Measurements from ENCODE around the gene RBM4B. TPM values are rescaled to one million over a fixed set of nuclear protein-coding genes. Genes with fewer than 3 reads are reported as not detected.
A peak's percentile ranks its signal among the peaks of the same experiment; 100 is the strongest.

The RBM4B gene
- total and polyA plus RNA-seq, 7 experiments from 2014 or later = 9.8 to 27.2 (median 19.7) TPM

GRCh38 chr11:66685276-66686099, 7.8 kb upstream of the RBM4B start:
- Mint-ChIP-seq H3K27me3 (peaks cover 0 to 3% (median 0%) of the 10 kb centered on the region in 5 donors), H3K27ac (no peak overlapping the region), H3K9me3 (peaks cover 0 to 2% (median 0%) of the 10 kb centered on the region in 11 donors), H3K4me1 (no peaks in the 10 kb centered on the region), H3K36me3 (no peaks in the 10 kb centered on the region), H3K4me3 (no peak overlapping the region)
- no peaks in the 10 kb centered on the region for H3K4me1 ChIP-seq (ENCODE audit: control insufficient read depth in 2 of 2, insufficient read depth in 2 of 2, low read length in 2 of 2)
- no peaks in the 10 kb centered on the region for H3K36me3 ChIP-seq (ENCODE audit: control insufficient read depth in 2 of 3, insufficient read depth in 3 of 3, low read length in 3 of 3)
- ATAC-seq = no peak
- ChIA-PET POLR2A (no interaction called here), CTCF (interaction anchor here (0.9 to 1.1 kb wide), 2 partner anchors 9 to 116 kb away, joined by 3 to 5 read pairs; no protein-coding TSS in a partner anchor)
- H3K4me3 ChIP-seq (ENCODE audit: low read length) = no peak overlapping the region
- H3K27me3 ChIP-seq (ENCODE audit: control insufficient read depth in 2 of 2, insufficient read depth in 2 of 2, low read length in 2 of 2) = no peaks in the 10 kb centered on the region
- H3K9me3 ChIP-seq (ENCODE audit: control insufficient read depth in 2 of 3, low read length in 3 of 3) = no peaks in the 10 kb centered on the region
- intact Hi-C loops (cut with micrococcal nuclease) = no loop called here
- no peak for DNase-seq
- no peak overlapping the region for H3K27ac ChIP-seq (ENCODE audit: low read depth, low read length)

GRCh38 chr11:66684635-66685034, 6.9 kb upstream of the RBM4B start:
- POLR2A ChIA-PET = no interaction called here
- no peaks in the 10 kb centered on the region for H3K27me3 ChIP-seq (ENCODE audit: control insufficient read depth in 2 of 2, insufficient read depth in 2 of 2, low read length in 2 of 2)
- DNase-seq = no peak
- H3K4me3 ChIP-seq (ENCODE audit: low read length) = no peak overlapping the region
- H3K9me3 ChIP-seq (ENCODE audit: control insufficient read depth in 2 of 3, low read length in 3 of 3) = no peaks in the 10 kb centered on the region
- H3K36me3 Mint-ChIP-seq = no peaks in the 10 kb centered on the region
- no peak overlapping the region for H3K27ac ChIP-seq (ENCODE audit: low read depth, low read length)
- CTCF ChIA-PET = interaction anchor here (1.1 kb wide), 1 partner anchor 9 kb away, joined by 5 read pairs; no protein-coding TSS in a partner anchor
- no peaks in the 10 kb centered on the region for H3K4me1 ChIP-seq (ENCODE audit: control insufficient read depth in 2 of 2, insufficient read depth in 2 of 2, low read length in 2 of 2)
- intact Hi-C loops (cut with micrococcal nuclease) = no loop called here
- H3K4me1 Mint-ChIP-seq = no peaks in the 10 kb centered on the region
- no peak overlapping the region for H3K4me3 Mint-ChIP-seq
- peaks cover 0 to 3% (median 0%) of the 10 kb centered on the region in 5 donors for H3K27me3 Mint-ChIP-seq
- H3K9me3 Mint-ChIP-seq = peaks cover 0 to 2% (median 0%) of the 10 kb centered on the region in 11 donors
- no peaks in the 10 kb centered on the region for H3K36me3 ChIP-seq (ENCODE audit: control insufficient read depth in 2 of 3, insufficient read depth in 3 of 3, low read length in 3 of 3)
- H3K27ac Mint-ChIP-seq = no peak overlapping the region
- ATAC-seq = no peak

DNA sequence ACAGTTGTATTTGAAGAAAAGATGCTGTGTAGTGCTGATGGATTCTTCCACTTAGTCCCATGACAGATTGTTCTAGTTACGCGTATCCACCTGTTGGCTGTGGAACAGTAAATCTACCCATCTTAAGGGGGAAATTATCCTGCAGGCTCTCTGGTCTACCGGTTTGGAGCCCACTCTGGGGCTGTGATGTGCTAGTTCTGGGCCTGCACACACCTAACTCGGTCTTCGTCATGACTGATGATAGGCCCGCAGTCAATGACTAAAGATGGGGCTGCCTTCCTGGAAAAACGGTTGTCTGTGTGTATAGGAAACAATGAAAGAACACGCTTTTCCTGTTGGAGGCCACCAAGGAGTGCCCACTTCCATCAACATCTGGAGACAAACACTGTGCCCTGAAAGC, 6.2 kb upstream of the RBM4B start:
- DNase-seq (no peak), ATAC-seq (no peak)
- Histone ChIP-seq H3K4me3 (ENCODE audit: low read length) (no peak overlapping the region), H3K4me1 (ENCODE audit: control insufficient read depth in 2 of 2, insufficient read depth in 2 of 2, low read length in 2 of 2) (no peaks in the 10 kb centered on the region), H3K9me3 (ENCODE audit: control insufficient read depth in 2 of 3, low read length in 3 of 3) (no peaks in the 10 kb centered on the region), H3K36me3 (ENCODE audit: control insufficient read depth in 2 of 3, insufficient read depth in 3 of 3, low read length in 3 of 3) (no peaks in the 10 kb centered on the region), H3K27me3 (ENCODE audit: control insufficient read depth in 2 of 2, insufficient read depth in 2 of 2, low read length in 2 of 2) (no peaks in the 10 kb centered on the region), H3K27ac (ENCODE audit: low read depth, low read length) (no peak overlapping the region)
- Mint-ChIP-seq H3K36me3 (no peaks in the 10 kb centered on the region), H3K9me3 (no peaks in the 10 kb centered on the region), H3K27me3 (peaks cover 0 to 3% (median 0%) of the 10 kb centered on the region in 5 donors), H3K27ac (no peak overlapping the region), H3K4me1 (no peaks in the 10 kb centered on the region), H3K4me3 (no peak overlapping the region)
- intact Hi-C loops (cut with micrococcal nuclease) = no loop called here
- CTCF ChIA-PET = interaction anchor here (0.6 kb wide), 1 partner anchor 398 kb away, joined by 4 read pairs; no protein-coding TSS in a partner anchor
- POLR2A ChIA-PET = no interaction called here

DNA sequence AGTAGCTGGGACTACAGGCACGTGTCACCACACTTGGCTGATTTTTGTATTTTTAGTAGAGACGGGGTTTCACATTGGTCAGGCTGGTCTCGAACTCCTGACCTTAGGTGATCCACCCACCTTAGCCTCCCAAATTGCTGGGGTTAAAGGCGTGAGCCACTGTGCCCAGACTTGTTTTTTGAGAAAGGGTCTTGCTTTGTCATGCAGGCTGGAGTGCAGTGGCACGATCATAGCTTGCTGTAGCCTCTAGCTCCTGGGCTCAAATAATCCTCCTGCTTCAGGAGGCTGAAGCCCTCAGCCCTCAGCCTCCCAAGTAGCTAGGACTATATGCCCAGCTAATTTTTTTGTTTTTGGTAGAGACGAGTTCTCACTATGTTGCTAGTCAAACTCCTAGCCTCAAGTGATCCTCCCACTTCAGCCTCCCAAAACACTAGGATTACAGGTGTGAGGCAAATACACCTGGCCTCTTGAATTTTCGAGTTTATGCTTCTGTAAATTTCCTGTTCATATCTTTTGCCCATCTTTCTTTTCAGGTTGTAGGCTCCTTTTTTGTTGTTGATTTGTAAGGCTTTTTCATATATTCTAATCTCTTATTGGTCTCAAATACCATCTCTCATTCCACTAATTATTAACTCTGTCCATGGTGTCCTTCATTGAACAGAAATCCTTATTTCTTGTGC, 3.4 kb upstream of the RBM4B start:
- no peak overlapping the region for H3K4me3 ChIP-seq (ENCODE audit: low read length)
- no peak for DNase-seq
- Mint-ChIP-seq H3K9me3 (no peaks in the 10 kb centered on the region), H3K27me3 (no peaks in the 10 kb centered on the region), H3K36me3 (peaks cover 0 to 6% (median 0%) of the 10 kb centered on the region in 5 donors), H3K4me1 (peaks cover 6 to 22% (median 16%) of the 10 kb centered on the region in 7 donors), H3K4me3 (no peak overlapping the region), H3K27ac (no peak overlapping the region)
- no peak for ATAC-seq
- CTCF ChIA-PET = interaction anchor here (0.5 to 6.0 kb wide), 5 partner anchors 103 to 1626 kb away, joined by 3 to 137 read pairs (median 4); partner anchors contain the start of gene ACTN3
- H3K36me3 ChIP-seq (ENCODE audit: control insufficient read depth in 2 of 3, insufficient read depth in 3 of 3, low read length in 3 of 3) = no peaks in the 10 kb centered on the region
- H3K4me1 ChIP-seq (ENCODE audit: control insufficient read depth in 2 of 2, insufficient read depth in 2 of 2, low read length in 2 of 2) = peaks cover 9 to 14% of the 10 kb centered on the region in 2 donors
- H3K27ac ChIP-seq (ENCODE audit: low read depth, low read length) = no peak overlapping the region
- POLR2A ChIA-PET = interaction anchor here (0.6 to 1.4 kb wide), 2 partner anchors 23 to 104 kb away, joined by 3 read pairs; no protein-coding TSS in a partner anchor
- no peaks in the 10 kb centered on the region for H3K27me3 ChIP-seq (ENCODE audit: control insufficient read depth in 2 of 2, insufficient read depth in 2 of 2, low read length in 2 of 2)
- H3K9me3 ChIP-seq (ENCODE audit: control insufficient read depth in 2 of 3, low read length in 3 of 3) = no peaks in the 10 kb centered on the region
- intact Hi-C loops (cut with micrococcal nuclease) = no loop called here

DNA sequence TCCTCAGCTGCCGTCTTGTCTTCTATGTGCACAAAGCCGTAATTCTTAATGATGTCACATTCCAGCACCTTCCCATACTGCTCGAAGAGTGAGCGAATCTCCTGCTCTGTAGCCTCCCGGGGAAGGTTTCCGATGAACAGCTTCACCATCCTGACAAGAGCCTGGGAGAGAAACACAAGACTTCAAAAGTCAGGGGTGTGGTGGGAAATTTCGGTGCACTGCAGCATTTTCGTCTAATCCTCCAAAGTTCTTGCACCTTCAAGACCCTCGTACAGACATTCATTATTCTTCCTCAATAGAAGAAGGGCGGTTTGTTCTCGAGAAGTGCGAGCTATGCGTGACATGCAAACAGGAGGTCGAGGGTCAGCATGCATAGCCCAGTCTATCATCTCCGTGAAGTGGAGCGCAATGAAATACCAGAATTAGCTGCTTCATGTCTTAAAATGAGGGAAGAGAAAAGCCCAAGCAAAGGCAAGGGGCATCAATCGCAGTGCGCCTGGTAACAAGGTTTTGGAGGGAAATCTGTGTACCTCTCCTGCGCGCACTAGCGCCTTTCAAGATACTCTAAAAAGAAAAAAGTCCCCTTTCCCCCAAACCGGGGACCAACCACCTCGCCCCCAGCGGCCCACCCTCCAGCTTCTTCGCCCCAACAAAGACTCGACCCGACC, 622 bp downstream of the RBM4B start:
- peak overlapping the region; percentile 100 for H3K4me3 ChIP-seq (ENCODE audit: low read length)
- peak overlapping the region; percentile 87 to 98 (median 96) for H3K4me3 Mint-ChIP-seq
- POLR2A ChIA-PET = interaction anchor here (0.6 to 4.1 kb wide), 28 partner anchors 11 to 1403 kb away, joined by 3 to 68 read pairs (median 6); partner anchors contain the start of genes ACTN3, BBS1, BRMS1 and CCDC87

More for the DNA sequence above, 622 bp downstream of the RBM4B start:
- Histone ChIP-seq H3K27ac (ENCODE audit: low read depth, low read length) (peak overlapping the region; percentile 95), H3K9me3 (ENCODE audit: control insufficient read depth in 2 of 3, low read length in 3 of 3) (no peaks in the 10 kb centered on the region), H3K4me1 (ENCODE audit: control insufficient read depth in 2 of 2, insufficient read depth in 2 of 2, low read length in 2 of 2) (peaks cover 23 to 31% of the 10 kb centered on the region in 2 donors), H3K27me3 (ENCODE audit: control insufficient read depth in 2 of 2, insufficient read depth in 2 of 2, low read length in 2 of 2) (no peaks in the 10 kb centered on the region), H3K36me3 (ENCODE audit: control insufficient read depth in 2 of 3, insufficient read depth in 3 of 3, low read length in 3 of 3) (no peaks in the 10 kb centered on the region)
- H3K27me3 Mint-ChIP-seq = no peaks in the 10 kb centered on the region
- DNase-seq (no peak), ATAC-seq (no peak)
- H3K36me3 Mint-ChIP-seq = peaks cover 0 to 13% (median 0%) of the 10 kb centered on the region in 5 donors
- H3K27ac Mint-ChIP-seq = peak overlapping the region; percentile 94 to 100 (median 99)
- peaks cover 21 to 52% (median 40%) of the 10 kb centered on the region in 7 donors for H3K4me1 Mint-ChIP-seq
- no peaks in the 10 kb centered on the region for H3K9me3 Mint-ChIP-seq
- intact Hi-C loops (cut with micrococcal nuclease) = loop anchor here (1.0 to 5.0 kb wide), 8 partner anchors 39 to 805 kb away; partner anchors contain the start of genes ACTN3 (in 2 of the 2), RBM14 (in 2 of the 2), RBM4 (in 2 of the 2) and ZDHHC24 (in 2 of the 2)
- CTCF ChIA-PET = interaction anchor here (1.0 to 6.0 kb wide), 12 partner anchors 11 to 269 kb away, joined by 3 to 137 read pairs (median 10); partner anchors contain the start of genes CTSF, DPP3, NPAS4 and RBM14

All from naive thymus-derived CD4-positive, alpha-beta T cell (primary cell).